HG02852 (cell line): Measurements from ENCODE around the gene GCNT1.
"Not testable (repeated sequence)": the region's sequence is repeated elsewhere in the genome, so short reads cannot be mapped to it uniquely, and the experiment has no call there.

Experiments used
- ATAC-seq: cut with Tn5 transposase; IDR thresholded peaks from one replicate; pipeline ENCODE4 v1.9.1; 2021; ENCODE audit warnings: mild to moderate bottlenecking, moderate library complexity; ENCODE audit not compliant: unreplicated experiment

Gene GCNT1

DNA sequence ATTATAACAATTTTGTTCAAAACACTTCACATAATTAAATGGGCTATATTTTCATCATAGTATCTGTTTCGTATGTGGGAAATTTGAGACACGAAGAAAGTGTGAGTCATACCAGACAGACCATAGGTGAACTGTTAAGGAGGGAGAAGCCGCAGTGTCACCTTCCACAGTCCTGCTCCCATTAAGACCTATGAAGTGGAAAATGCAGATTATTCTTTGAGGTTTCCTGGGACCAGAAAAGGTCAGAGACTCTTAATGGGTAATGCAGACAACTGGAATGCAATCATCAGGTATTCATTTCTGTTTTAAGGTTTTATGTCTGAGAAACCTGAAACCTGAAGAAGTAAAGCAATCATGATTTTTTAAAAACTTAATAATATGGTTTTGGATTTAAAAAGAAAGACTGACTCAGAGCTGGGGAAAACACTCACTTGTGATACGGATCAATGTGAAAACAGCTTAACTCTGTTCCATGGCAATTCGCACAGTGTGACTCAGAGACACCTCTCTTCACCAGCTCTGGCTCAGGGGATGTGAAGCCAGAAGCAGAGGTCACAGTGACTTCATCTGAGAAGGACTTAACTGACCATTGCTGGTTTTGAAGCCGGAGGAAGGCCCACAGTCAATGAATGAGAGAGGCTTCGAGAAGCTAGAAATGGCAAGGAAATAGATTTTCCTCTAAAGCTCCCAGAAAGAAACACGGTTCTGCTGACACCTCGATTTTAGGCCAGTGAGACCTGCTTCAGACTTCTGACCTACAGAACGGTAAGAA is 17.2 kb upstream of the GCNT1 start:
- ATAC-seq: peak; percentile 65

DNA sequence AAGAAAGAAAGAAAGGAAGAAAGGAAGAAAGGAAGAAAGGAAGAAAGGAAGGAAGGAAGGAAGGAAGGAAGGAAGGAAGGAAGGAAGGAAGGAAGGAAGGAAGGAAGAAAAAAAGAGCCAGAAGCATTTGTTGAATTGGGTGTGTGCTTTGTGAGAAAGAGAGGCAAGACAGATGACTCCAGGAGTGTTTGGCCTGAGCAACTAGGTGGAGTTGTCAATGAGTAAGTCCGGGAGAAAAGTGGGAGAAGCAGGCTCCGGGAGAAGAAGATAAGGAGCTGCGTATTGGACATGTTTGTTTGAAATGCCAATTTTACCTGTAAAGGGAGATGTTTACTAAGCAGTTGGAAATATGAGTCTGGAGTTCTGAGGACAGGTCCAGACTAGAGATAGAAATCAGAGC is 15.1 kb upstream of the GCNT1 start:
- ATAC-seq: no peak

DNA sequence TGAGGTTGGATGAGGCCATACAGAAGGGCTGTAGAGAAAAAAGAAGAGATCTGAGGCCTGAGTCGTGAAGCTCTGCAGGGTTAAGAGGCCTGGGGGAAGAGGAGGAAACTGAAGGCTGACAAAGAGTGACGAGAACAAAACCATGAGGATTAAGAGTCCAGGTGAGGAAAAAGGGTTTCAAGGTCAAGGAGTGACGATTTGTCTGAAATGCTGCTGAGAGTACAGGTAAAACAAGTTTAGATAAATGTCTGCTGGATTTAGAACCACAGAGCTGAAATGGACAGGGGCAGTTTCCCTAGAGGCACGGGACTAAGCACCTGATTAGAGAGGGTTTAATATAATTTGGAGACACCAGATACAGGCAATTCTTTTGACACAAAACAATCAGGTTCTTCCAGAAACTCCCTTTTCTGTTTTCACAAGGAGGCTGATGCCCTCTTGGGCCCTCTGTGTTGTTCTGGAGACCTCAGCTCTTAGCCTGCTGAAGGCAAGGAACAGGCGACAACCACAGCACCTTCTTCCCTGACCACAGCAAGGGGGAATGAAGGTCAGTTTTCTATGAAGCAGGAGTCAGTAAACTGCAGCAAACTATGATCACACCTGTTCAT is 14.6 kb upstream of the GCNT1 start:
- no peak for ATAC-seq

DNA sequence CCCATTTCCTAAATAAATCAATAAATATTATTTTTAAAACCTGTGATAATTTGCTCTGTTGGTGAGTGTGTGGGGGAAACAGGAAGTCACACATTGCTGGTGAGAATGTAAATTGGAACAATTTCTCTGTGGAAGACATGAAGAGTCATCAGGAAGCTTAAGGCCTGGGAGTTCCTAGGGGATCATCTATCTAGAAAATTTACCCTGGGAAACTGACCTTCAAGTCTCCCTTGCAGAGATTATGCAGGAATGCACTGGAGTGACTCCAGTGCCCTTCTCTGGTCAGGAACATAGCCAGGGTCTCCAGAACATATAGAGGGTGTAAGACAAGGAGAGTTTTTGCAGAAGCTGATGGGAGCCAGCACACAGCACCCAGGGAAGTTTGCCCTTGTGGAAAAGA is 13.0 kb upstream of the GCNT1 start:
- ATAC-seq: no peak

DNA sequence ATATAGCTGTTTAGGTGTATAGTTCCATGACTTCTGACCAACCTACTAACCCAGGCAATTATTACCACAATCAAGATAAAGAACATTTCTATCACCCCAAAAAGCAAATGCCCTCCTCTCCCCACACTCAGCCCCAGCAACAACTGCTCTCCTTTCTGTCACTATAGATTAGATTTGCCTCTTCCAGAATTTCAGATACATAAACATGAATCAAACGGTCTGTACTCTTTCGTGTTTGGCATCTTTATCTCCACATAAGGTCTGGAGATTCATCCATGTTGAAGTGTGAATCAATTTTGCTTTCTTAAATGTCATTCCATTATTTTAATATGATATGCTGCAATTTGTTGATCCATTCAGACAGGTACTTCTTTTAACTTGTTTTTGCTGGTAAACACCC is 10.5 kb upstream of the GCNT1 start:
- no peak for ATAC-seq

DNA sequence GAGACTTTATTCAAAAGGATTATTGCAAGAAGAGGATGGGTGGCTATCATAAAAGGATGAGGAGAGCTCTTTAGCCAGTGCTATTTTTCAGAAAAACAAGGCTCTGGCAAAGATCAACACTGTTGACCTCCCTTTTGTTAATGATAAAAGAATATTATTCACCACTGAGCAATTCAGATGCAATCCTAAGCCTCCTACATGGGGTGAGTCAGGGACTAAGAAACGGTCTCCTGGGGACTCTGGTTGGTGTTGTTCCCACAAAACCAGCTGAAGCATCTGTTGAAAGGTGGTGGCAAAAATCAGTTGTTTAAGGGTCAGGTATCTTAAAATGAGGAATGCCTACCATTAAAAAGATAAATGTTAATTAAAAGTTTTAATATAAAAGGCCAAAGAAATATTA is 7.7 kb upstream of the GCNT1 start:
- ATAC-seq: no peak

DNA sequence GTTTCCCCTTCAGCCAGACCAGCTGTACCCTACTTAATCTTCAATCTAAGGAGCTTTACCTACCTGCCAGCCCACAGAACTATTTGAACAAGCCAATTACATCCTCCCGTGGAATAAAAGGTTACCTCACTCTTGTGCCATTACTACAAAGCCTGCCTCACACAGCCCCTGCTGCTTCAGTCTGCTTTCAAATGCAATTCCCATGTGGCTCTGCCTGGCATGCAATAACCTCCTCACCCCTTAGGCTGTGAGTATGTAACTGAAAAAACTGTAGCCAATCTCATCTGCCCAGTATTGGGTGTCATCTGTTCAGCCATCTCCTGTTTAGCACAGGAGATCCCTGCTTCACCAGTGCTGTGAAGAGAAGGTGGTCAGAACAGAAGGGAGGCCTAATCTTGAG is 6.1 kb upstream of the GCNT1 start:
- no peak for ATAC-seq

DNA sequence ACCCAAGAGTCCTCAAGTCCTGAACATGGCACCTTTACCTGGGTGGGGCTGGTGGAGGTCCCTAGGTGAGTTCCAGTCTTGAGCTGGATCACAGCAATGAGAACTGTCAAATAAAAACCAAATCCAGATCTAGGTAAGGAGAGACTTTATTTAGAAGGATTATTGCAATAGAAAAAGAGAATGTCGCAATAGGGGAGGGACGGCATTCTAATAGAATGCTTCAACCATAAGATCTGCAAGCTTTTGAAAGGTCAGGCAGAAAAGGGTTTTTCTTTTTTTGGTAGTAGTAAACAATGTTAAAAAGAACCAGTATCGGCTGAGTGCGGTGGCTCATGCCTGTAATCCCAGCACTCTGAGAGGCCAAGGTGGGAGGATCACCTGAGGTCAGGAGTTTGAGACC is 5.2 kb upstream of the GCNT1 start:
- ATAC-seq: no peak

DNA sequence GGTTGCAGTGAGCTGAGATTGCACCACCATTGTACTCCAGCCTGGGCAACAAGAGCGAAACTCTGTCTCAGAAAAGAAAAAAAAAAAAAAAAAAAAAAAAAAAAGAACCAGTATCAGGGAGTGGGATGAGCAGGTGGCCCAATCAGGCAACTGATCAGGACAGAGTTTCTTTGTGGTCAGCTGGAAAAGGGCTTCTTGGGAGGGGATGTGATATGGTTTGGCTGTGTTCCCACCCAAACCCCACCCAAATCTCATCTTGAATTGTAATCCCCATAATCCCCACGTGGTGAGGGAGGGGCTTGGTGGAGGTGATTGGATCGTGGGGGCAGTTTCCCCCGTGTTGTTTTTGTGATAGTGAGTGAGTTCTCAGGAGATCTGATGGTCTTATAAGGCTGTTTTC is 4.7 kb upstream of the GCNT1 start:
- ATAC-seq: no peak

DNA sequence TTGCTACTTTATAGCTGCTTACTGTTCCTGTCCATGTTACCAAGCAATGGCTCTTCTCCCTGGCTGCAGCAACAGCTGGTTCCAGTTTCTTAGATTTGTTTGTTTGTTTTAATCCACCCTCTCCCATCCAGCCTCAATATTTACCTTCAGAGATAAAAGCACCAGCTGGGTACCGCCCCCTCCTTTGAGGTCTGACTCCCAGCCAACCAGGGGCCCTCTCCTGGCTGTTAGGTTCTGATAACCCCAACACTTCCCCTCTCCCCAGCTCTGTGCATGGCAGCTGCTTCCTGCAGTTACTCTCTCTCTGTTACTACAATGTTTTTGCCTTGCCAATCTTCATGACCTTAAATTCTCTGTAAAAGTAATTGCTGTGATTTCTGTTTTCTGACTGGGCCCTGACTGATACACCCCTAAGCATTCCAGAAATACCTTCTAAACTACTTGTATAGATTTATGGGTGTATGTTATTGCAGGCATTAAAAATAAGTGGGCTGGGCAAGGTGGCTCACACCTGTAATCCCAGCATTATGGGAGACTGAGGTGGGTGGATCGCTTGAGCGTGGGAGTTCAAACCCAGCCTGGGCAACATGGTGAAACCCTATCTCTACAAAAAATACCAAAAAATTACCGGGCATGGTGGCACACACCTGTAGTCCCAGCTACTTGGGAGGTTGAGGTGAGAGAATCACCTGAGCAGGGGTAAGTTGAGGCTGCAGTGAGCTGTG is 2.6 kb upstream of the GCNT1 start:
- ATAC-seq: no peak

DNA sequence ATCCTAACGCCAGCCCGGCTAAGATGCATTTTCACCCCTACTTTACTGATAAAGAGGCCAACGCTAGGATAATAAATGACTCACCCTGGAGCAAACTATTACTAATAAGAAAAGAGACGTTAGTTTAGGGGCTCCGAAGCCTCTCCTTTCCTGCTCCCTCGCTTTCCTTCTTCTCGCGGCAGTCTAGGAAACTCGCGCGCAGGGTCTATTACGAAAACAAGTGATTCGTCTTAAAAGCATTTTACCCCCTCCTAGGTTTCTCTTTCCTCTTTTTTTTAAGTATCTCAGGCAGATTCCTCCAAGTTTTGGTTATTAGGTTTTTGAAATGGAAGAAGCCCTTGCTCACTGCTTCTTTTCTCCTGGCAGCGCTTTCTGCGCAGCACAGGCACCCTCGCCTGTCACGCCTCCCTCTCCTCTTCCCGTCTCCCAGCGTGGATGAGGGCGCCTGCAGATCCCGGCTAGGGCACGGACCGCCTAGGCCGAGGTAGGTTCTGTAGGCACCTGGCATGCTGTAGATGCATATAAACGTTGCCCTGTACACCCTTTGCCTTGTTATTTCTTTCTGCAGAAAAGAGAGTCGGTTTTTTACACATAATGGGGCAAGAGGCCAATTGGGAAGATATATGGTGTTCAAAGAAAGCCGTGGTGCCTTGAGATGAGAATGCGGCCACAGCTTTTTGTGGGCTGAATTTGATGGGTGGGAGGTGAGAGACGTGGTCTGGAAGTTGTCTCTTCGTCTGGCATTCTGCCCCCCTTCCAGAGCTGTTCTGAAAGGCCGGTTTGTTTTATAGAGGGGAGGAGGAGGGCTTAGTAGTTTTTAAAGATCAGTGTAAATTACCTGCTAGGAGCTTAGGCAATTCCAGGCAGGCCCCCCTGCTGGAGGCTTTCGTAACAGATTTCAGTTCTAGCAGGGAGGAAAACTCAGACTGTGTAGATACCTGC is 983 bp downstream of the GCNT1 start:
- ATAC-seq: no peak

DNA sequence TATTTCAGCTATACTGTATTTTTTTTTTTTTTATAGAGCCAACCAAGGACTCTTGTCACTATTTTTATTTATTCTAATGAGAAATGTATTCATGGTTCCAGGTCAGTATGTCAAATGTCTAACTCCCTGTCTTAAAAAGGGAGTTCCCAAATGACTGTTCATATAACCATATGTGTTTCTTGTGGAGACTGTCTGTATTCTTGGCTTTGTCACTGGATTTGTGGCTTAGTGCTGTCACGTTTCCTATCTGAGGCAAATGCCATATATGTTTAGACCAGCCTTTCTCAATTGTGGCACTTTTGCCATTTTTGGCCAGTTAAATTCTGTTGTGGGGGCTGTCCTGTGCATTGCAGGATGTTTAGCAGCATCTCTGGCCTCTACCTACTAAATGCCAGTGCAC is 3.1 kb downstream of the GCNT1 start:
- ATAC-seq: no peak

DNA sequence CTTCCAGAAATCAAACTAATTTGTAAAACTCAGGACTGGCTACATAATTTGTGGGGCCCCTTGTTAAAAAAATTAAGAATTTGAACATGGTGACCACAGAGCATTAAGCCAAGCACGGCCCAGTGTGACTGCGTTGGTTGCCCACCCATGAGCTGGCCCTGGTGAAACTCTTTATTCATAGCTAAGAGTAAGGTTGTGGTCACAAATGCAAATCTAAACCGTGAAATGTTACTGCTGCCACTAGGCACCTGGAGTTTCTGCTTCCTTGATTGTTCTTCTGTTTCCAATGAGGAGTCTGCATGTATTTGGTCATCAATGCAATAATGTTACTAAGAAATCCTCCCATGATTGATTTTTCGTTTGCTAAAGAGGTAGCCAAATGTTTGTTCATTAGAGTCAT is 4.2 kb downstream of the GCNT1 start:
- peak; percentile 39 for ATAC-seq

DNA sequence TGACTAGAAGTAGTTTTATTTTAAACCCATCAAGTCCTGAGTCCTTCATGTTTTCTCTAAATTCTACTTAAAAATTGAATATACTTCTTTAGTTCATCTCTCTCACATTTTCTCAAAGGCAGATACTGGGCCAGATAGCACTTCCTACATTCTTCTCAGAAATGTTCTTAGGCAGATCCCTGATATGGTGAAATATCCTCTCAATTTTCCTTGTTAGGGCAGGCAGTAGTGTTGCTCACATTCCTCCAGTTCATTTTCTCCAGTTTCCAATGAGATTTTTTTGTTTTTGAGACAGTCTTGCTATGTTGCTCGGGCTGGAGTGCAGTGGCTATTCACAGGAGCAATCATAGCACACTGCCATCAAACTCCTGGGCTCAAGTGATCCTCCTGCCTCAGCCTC is 5.7 kb downstream of the GCNT1 start:
- no peak for ATAC-seq

DNA sequence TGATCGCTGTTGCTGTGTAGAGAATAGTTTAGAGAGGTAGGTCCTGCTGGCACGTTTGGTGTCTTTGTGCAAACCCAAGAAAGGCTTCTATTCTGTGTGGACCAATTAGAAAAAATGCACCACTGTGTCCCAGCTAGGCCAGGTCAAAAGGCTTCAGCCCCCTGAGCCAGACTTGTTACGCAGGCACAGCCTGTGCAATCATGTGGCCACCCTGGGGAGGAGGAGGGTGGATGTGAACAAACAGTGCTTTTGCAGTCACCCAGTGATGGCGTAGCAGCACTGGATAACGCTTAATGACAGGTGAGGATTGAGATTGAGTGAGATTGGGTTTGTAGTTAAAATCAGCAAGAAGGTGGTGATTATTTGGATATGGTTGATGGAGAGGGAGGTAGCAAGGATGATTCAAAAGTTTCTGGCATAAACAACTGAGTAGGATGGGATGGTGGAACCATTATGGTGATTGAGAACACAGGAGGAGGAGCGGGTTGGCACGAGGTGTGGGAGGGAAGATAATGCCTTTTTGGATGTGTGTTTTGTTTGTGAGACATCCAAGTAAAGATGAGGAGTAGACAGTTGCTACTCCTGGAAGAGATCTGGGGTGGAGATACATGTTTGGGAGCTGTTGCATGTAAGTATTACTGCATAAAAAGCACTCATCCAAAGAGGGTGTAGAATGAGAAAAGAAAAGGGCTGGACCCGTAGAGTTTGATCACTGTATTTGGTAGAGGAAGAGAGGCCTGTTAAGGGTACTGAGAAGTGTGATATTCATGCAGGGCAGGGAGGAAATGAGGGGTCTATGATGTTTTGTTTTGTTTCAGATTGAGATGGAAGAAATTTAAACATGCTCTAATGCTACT is 6.7 kb downstream of the GCNT1 start:
- no peak for ATAC-seq

DNA sequence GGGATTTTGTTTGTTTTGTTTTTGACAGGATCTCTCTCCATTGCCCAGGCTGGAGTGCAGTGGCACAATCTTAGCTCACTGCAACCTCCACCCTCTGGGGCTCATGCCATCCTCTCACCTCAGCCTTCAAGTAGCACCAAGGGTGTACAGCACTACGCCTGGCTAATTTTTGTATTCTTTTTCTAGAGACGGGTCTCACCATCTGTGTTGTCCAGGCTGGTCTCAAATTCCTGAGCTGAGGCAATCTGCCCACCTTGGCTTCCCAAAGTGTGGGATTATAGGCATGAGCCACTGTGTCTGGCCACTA is 7.3 kb downstream of the GCNT1 start:
- no peak for ATAC-seq

DNA sequence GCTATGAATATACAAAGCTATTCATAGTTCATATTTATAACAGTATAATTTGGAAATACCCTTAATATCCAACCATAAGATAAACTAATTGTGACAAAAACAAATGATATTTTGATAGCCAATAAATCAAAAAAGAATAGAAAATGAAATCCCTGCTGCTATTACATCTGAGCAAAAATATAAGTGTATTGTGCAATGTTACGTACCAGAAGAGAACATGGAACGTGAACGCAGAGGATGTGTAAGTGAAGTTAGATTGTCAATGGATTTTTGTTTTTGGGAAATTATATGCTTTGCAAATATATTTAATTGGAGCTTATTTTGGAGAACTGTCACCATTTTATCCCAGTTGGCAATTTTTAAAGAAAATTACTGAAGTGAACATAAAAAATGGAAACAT is 15.4 kb downstream of the GCNT1 start:
- no peak for ATAC-seq

DNA sequence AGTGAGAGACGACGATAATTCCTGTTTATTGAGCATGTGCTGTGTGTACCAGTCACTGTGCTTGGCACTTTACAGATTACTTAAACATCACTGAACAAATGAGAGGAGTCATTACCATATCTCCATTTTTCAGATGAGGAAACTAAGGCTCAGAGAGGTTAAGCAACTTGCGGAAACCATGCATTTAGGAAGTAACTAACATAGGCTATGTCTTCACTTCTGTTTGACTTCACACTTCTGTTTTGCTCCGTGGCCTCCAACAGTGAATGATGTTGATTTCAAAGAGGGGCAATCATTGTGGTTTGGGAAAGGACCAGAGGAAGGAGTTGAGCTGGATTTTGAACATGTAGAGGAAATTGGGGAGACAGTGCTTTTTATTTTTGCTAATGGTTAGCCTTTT is 16.7 kb downstream of the GCNT1 start:
- ATAC-seq: no peak

DNA sequence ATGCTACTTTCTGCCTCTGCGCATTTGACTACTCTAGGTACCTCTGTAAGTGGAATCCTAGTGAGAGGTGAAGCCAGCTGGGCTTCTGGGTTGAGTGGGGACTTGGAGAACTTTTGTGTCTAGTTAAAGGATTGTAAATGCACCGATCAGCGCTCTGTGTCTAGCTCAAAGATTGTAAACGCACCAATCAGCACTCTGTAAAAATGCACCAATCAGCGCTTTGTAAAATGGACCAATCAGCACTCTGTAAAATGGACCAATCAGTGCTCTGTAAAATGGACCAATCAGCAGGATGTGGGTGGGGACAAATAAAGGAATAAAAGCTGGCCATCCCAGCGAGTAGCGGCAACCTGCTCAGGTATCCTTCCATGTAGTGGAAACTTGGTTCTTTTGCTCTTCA is 18.8 kb downstream of the GCNT1 start:
- not testable (repeated sequence) for ATAC-seq

DNA sequence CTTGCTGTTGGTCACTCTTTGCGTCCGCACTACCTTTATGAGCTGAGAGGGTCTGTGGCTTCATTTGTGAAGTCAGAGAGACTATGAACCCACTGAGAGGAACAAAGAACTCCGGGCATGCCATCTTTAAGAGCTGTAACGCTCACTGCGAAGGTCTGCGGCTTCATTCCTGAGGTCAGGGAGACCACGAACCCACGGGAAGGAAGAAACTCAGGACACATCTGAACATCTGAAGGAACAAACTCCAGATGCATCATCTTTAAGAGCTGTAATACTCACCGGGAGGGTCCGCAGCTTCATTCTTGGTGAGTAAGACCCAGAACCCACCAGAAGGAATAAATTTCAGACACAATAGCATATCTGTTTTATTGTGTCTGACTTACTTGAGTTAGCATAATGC is 19.2 kb downstream of the GCNT1 start:
- no peak for ATAC-seq
